Smooth muscle cell (in vitro differentiated cells): Measurements from ENCODE around the gene ZNF33A. TPM values are rescaled to one million over a fixed set of nuclear protein-coding genes. Genes with fewer than 3 reads are reported as not detected.

ENCODE experiments used
- DNase-seq: peaks from one replicate; lab custom pipeline; 2025; ENCODE audit not compliant: unreplicated experiment; lab: John Stamatoyannopoulos, UW
- H2AFZ ChIP-seq: fragments of 200-600 bp; sonication (generic); 2 replicates; pipeline ENCODE4 v1.6.0; 2016; ENCODE audit warnings: antibody characterized with exemption, low read depth, mild to moderate bottlenecking
- H3F3A ChIP-seq: fragments of 200-600 bp; sonication (generic); 2 replicates; pipeline ENCODE4 v1.6.0; 2017; ENCODE audit warnings: antibody characterized with exemption, low read depth
- H3K27ac ChIP-seq: fragments of 200-600 bp; sonication (generic); 2 replicates; pipeline ENCODE4 v1.5.1; 2016; ENCODE audit warnings: low read depth, mild to moderate bottlenecking
- H3K27me3 ChIP-seq: fragments of 200-600 bp; sonication (generic); 2 replicates; pipeline ENCODE4 v1.6.1; 2016; ENCODE audit warnings: low read depth, mild to moderate bottlenecking
- H3K36me3 ChIP-seq: fragments of 200-600 bp; sonication (generic); 2 replicates; pipeline ENCODE4 v1.5.1; 2016; ENCODE audit warnings: low read depth
- H3K4me1 ChIP-seq: fragments of 200-600 bp; sonication (generic); 2 replicates; pipeline ENCODE4 v1.5.1; 2016; ENCODE audit warnings: low read depth
- H3K4me2 ChIP-seq: fragments of 200-600 bp; sonication (generic); 2 replicates; pipeline ENCODE4 v1.6.0; 2016; ENCODE audit warnings: mild to moderate bottlenecking
- H3K4me3 ChIP-seq: fragments of 200-600 bp; sonication (generic); 2 replicates; pipeline ENCODE4 v1.5.1; 2016; ENCODE audit warnings: mild to moderate bottlenecking
- H3K79me2 ChIP-seq: fragments of 200-600 bp; sonication (generic); 2 replicates; pipeline ENCODE4 v1.6.0; 2016; ENCODE audit warnings: low read depth, mild to moderate bottlenecking
- H3K9ac ChIP-seq: fragments of 200-600 bp; sonication (generic); 2 replicates; pipeline ENCODE4 v1.6.0; 2016; ENCODE audit warnings: low read depth
- H3K9me3 ChIP-seq: fragments of 200-600 bp; sonication (generic); replicated peaks from 2 replicates; pipeline ENCODE4 v1.5.1; 2016; ENCODE audit warnings: low read depth
- H4K20me1 ChIP-seq: fragments of 200-600 bp; sonication (generic); 2 replicates; pipeline ENCODE4 v1.6.0; 2016; ENCODE audit warnings: low read depth
- WGBS: methylation state at CpG from one replicate; pipeline ENCODE4 v1.1.7; 2016; ENCODE audit warnings: low lambda C conversion rate; 5-methylcytosine and 5-hydroxymethylcytosine counted together
- polyA plus RNA-seq: library from polyadenylated mRNA; unstranded; fragments of >200 nt; fragmentation: Nextera tagmentation; extraction: Ambion mirVana; gene quantifications from 2 replicates; pipeline ENCODE4 v1.2.1, GENCODE V29; 2016
- total RNA-seq: library from RNA; depleted of rRNA; stranded (reverse); fragments of >200 nt; gene quantifications from 2 replicates; pipeline ENCODE4 v1.2.3, GENCODE V29; 2014
- TF ChIP-seq, protein P1 (sequence below): fragments of 200-600 bp; sonication (generic); IDR thresholded peaks from 2 replicates; pipeline ENCODE4 v1.5.1; 2017; ENCODE audit warnings: borderline replicate concordance, mild to moderate bottlenecking, antibody characterized with exemption; ENCODE audit not compliant: insufficient read depth, poor library complexity, severe bottlenecking

ZNF33A gene
- total and polyA plus RNA-seq, 2 experiments from 2014 or later, result 1.4 to 9.2 TPM

DNA sequence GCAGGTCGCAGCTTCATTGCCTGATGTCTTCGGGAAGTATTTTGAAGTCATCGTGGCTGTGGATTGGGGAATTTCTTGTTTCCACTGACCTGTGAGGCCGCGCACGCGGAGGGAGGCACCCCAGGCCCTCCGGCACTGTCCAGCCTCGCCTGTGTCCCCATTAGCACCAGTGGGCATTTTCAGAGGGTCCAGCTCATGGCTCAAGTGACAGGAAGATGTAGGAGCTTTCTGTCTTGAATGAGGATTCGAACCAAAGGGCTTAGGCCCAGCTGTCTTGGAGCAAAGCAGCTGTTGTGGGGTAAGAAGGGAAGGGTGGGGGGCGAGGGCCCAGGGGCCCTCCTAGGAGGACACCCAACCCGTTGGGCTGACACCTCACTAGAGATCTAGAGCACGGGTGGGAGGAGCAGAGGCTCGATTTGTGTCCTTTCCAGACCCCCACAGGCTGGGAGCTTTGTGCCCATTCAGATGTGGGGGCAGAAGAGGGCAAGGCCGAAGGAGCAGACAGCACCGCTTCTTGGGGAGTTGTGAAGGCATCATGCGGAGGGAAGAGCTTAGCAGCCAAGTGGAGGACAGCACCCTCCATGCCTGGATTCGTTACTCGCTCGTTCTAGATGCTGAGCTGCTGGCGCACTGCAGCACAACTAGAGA is 84.6 kb downstream of the ZNF33A start:
- no peak overlapping the region for H3K27ac ChIP-seq
- H3K4me2 ChIP-seq, result peak overlapping the region; percentile 83
- H4K20me1 ChIP-seq, result no peaks in the 10 kb centered on the region
- DNase-seq, result no peak
- no peaks in the 10 kb centered on the region for H3K79me2 ChIP-seq
- H3K4me1 ChIP-seq, result no peaks in the 10 kb centered on the region
- no peaks in the 10 kb centered on the region for H3K27me3 ChIP-seq
- H2AFZ ChIP-seq, result peak overlapping the region; percentile 85
- peak overlapping the region; percentile 53 for H3K9ac ChIP-seq
- no peaks in the 10 kb centered on the region for H3K36me3 ChIP-seq
- TF ChIP-seq, protein P1, sequence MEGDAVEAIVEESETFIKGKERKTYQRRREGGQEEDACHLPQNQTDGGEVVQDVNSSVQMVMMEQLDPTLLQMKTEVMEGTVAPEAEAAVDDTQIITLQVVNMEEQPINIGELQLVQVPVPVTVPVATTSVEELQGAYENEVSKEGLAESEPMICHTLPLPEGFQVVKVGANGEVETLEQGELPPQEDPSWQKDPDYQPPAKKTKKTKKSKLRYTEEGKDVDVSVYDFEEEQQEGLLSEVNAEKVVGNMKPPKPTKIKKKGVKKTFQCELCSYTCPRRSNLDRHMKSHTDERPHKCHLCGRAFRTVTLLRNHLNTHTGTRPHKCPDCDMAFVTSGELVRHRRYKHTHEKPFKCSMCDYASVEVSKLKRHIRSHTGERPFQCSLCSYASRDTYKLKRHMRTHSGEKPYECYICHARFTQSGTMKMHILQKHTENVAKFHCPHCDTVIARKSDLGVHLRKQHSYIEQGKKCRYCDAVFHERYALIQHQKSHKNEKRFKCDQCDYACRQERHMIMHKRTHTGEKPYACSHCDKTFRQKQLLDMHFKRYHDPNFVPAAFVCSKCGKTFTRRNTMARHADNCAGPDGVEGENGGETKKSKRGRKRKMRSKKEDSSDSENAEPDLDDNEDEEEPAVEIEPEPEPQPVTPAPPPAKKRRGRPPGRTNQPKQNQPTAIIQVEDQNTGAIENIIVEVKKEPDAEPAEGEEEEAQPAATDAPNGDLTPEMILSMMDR, result no peak
- peaks cover 3% of the 10 kb centered on the region for H3K9me3 ChIP-seq
- no peaks in the 10 kb centered on the region for H3F3A ChIP-seq
- H3K4me3 ChIP-seq, result peak overlapping the region; percentile 63
- 75% methylated on average over 20 of the region's 21 CpGs for WGBS

DNA sequence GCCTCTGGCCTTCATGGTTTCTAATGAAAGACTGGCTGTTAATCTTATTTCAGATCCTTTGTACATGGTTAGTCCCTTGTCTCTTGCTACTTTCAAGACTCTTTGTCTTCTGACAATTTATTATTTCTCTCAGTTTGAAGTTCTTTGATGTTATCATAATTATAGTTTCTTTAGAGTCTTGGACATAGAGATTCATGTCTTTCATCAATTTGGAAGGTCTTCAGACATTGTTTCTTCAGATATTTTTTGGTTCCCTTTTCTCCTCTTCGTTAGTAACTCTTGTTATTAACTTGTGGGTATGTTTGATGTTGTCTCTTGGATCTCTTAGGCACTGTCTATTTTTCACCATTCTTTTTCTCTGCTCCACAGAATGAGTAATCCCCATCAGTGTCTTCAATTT is 92.4 kb downstream of the ZNF33A start:
- H3K9ac ChIP-seq, result no peak overlapping the region

DNA sequence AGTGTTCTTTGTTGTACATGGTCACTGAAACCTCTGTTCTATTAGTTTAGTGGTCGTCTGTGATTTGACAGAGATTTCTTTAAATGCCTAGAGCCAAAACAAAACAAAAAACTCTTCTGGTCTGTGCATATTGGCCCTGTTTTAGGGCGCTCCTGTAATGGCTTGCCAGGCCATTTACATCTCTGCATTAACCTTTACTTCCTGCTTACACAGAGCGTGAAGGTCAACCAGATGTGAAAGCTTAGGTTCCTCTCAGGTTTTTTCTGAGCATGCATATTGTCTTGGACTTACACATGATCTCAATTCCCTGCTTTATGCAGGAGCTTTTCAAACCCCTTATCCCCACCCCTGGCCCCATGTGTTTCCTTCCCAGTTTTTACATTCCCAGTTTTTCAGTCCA is 93.3 kb downstream of the ZNF33A start:
- Histone ChIP-seq H3K9ac (no peak overlapping the region), H3K4me1 (no peaks in the 10 kb centered on the region), H3K27ac (no peak overlapping the region), H2AFZ (no peak overlapping the region), H3K4me2 (no peak overlapping the region), H3F3A (no peaks in the 10 kb centered on the region), H3K79me2 (no peaks in the 10 kb centered on the region), H4K20me1 (no peaks in the 10 kb centered on the region), H3K4me3 (no peak overlapping the region), H3K36me3 (peaks cover 5% of the 10 kb centered on the region), H3K27me3 (no peaks in the 10 kb centered on the region), H3K9me3 (peaks cover 3% of the 10 kb centered on the region)
- 77% methylated on average over 3 of the region's 3 CpGs for WGBS
- TF ChIP-seq, protein P1, result no peak
- no peak for DNase-seq

More for the DNA sequence above, 92.4 kb downstream of the ZNF33A start:
- H2AFZ ChIP-seq, result no peak overlapping the region
- no peak overlapping the region for H3K4me3 ChIP-seq
- peaks cover 3% of the 10 kb centered on the region for H3K9me3 ChIP-seq
- no peak overlapping the region for H3K27ac ChIP-seq
- 48% methylated on average over 1 of the region's 1 CpG for WGBS
- TF ChIP-seq, protein P1, result no peak
- H3K27me3 ChIP-seq, result no peaks in the 10 kb centered on the region
- H3K4me2 ChIP-seq, result no peak overlapping the region
- H3K79me2 ChIP-seq, result no peaks in the 10 kb centered on the region
- H4K20me1 ChIP-seq, result no peaks in the 10 kb centered on the region
- H3F3A ChIP-seq, result no peaks in the 10 kb centered on the region
- H3K4me1 ChIP-seq, result no peaks in the 10 kb centered on the region
- no peak for DNase-seq
- H3K36me3 ChIP-seq, result peaks cover 5% of the 10 kb centered on the region

DNA sequence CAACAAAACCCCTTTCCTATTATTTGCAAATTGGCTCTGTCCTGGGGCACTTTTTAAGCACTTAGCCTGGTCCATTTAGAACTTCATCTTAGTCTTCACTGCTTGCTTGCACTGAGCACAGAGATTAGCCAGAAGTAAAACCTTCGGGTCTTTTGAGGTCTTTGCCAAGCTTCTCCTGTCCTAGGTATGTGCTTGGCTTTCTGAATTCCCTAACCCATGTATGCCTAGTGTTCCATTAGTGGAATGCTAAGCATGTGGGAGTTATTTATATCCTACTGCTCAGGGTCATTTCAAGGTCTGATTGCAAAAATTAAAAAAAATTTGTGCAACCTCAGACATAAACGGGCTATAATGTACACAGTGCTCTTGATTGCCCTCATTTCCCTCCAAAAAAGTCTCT is 101.7 kb downstream of the ZNF33A start:
- H3K27ac ChIP-seq, result no peak overlapping the region
- TF ChIP-seq, protein P1, result no peak
- no peak overlapping the region for H2AFZ ChIP-seq
- DNase-seq, result no peak
- no peak overlapping the region for H3K9ac ChIP-seq
- no peak overlapping the region for H3K4me3 ChIP-seq
- no peaks in the 10 kb centered on the region for H3K79me2 ChIP-seq
- H3F3A ChIP-seq, result no peaks in the 10 kb centered on the region
- peaks cover 10% of the 10 kb centered on the region for H3K9me3 ChIP-seq
- 92% methylated on average over 2 of the region's 2 CpGs for WGBS
- no peaks in the 10 kb centered on the region for H3K27me3 ChIP-seq
- peaks cover 22% of the 10 kb centered on the region for H3K36me3 ChIP-seq
- H4K20me1 ChIP-seq, result no peaks in the 10 kb centered on the region
- H3K4me2 ChIP-seq, result no peak overlapping the region
- no peaks in the 10 kb centered on the region for H3K4me1 ChIP-seq
